ENCODE data around the gene MINDY2.

- TF ChIP-seq, protein P1, sequence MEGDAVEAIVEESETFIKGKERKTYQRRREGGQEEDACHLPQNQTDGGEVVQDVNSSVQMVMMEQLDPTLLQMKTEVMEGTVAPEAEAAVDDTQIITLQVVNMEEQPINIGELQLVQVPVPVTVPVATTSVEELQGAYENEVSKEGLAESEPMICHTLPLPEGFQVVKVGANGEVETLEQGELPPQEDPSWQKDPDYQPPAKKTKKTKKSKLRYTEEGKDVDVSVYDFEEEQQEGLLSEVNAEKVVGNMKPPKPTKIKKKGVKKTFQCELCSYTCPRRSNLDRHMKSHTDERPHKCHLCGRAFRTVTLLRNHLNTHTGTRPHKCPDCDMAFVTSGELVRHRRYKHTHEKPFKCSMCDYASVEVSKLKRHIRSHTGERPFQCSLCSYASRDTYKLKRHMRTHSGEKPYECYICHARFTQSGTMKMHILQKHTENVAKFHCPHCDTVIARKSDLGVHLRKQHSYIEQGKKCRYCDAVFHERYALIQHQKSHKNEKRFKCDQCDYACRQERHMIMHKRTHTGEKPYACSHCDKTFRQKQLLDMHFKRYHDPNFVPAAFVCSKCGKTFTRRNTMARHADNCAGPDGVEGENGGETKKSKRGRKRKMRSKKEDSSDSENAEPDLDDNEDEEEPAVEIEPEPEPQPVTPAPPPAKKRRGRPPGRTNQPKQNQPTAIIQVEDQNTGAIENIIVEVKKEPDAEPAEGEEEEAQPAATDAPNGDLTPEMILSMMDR (IDR thresholded peaks at IDR 0.05) = no peak
- no peak for TF ChIP-seq POLR2A (IDR thresholded peaks at IDR 0.05)
- TF ChIP-seq POLR2AphosphoS5 (IDR thresholded peaks at IDR 0.05; ENCODE audit: insufficient read depth in 1 of 2, low read depth in 1 of 2) = no peak
Measured at GRCh38 chr15:58865425-58865880, 94.4 kb downstream of the MINDY2 start.
